Measurements from ENCODE around the gene THRA. TPM values are rescaled to one million over a fixed set of nuclear protein-coding genes. Genes with fewer than 3 reads are reported as not detected.
"Not testable (repeated sequence)": the region's sequence is repeated elsewhere in the genome, so short reads cannot be mapped to it uniquely, and the experiment has no call there.

Gene THRA
- polyA plus RNA-seq, 5 donors = 61.9 to 86.3 (median 72.0) TPM

DNA sequence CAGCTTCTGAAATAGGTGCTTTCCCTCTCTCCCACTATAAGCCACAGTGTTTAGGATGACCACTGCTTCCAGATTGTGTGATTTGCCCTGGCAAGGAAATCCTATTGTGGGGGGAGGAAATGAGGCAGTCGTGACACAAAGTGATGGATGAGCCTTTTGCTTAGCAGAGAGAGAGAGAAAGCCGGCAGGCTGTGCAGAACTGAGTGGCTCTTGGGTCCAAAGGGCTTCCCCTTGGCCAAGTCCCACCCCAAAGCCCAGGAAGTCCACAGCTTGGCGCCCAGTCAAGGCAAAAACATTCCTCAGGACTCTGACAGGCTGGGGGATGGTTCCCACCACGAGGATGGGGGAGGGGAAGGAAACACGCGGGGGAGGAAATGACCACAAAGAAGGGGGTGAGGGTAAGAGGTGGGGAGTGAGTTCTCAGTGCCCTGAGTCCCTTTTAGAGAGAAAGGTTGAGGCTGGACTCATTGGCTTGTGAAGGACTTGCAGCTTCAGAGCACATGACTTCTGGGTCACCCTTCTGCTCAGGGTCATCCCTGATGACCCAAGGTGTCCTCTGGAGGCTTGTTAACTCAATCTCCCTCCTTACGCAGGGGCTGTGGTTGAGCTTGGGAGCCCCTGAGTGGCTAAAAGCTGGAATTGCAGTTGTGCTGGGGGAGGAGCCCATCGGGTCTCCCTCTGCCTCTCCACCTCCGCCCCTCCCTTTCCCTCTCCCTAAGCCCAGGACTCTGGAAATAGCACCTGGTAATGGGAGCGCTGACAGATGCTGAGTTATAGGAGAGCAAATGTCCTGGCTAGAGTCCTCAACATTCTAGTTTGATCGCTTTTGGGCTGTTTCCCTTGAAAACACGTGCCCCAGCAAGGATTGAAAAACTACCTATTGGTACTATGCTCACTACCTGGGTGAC, 48.7 kb downstream of the THRA start:
- DNase-seq = peak; percentile 96 to 97

DNA sequence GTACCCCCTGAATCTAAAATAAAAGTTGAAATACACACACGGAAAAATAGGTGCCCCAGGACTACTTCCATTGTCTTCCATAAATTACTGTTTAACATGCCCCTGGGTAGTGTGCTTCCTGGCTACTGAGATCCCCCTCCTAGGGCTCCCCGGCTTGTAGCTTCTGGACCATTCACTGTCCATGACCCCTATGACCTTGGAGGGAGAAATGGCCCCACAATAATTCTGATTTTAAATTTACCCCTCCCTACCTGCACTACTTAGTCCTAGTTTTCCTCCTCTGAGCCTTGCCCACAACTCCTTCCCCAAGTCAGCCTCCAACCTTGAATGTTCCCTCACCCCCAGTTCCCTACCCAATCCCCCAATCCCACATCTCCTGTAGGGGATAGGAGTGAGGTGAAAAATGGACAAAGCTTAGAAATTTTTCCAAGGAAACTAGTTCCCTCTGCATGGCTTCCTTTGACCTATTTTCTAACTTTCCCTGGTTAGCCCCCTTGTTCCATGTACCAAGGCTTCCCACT, 49.5 kb downstream of the THRA start:
- DNase-seq = no peak

- no peak for DNase-seq
These were observed 49.9 kb downstream of the THRA start for GRCh38 chr17:40112718-40113109.

DNA sequence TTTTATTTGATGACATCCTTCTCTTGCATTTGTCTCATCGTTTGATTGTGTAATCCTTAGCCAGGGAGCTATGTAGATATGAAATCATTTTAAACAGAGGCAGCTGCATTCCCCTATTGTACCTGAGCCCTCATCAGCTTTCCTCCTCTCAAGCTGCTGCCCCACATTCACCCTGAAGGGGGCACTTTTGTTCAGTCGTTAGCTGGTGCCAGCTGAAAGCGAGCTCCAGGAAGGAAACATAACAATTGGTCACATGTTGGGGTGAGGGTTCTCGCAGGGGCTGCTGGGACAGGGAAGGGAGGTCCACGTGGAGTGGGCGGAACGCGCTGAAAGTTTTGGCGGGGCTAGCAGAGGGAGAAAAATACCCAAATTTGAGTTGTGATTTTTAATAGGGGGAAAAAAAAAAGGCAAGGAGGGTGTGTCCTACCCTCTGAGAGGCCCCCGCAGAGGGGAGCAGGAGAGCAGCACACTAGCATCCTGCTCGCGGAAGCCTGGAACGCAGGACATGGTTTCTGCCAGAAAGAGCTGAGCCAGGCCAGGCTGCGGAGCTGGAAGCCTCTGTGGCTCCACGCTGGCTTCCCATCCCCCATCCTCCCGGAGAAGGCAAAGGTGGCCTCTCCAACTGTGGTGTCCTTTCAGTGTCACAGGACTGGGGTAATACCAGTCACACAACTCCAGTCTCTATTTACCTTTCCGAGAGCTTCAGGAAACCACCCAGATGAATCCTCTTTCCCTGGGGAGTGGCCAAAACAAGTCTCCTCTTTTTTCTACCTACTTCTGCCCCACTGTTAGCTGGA, 50.5 kb downstream of the THRA start:
- peak; percentile 94 to 95 for DNase-seq

DNA sequence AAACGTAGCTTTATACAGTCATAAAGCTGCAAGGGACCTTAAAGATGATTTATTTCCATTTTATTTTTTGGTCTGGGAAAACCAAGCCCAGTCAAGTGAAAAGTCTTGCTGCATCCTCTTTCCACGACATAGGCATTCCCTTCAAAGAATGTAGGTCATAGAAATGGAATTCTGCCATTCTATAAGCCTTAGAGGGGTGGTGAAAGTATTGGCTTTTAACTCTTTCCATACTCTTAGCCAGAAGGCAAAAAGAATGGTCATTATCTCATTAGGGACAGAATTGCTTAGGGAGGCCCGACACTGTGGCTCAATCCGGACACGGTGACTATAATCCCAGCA, 51.1 kb downstream of the THRA start:
- no peak for DNase-seq

DNA sequence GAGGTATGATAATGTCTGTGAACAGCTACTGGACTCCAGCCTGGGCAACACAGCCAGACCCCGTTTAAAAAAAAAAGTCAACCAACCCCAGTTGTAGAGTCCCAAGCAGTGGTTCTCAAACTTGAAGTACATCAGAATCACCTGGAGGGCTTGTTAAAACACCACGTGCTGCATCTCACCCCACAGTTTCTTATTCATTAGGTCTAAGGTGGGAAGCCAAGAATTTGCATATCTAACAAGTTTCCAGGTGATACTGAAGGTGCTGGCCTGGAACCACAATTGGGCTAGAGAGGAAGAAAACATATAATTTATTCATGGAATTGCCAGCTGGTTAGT, 52.3 kb downstream of the THRA start:
- DNase-seq = no peak

DNA sequence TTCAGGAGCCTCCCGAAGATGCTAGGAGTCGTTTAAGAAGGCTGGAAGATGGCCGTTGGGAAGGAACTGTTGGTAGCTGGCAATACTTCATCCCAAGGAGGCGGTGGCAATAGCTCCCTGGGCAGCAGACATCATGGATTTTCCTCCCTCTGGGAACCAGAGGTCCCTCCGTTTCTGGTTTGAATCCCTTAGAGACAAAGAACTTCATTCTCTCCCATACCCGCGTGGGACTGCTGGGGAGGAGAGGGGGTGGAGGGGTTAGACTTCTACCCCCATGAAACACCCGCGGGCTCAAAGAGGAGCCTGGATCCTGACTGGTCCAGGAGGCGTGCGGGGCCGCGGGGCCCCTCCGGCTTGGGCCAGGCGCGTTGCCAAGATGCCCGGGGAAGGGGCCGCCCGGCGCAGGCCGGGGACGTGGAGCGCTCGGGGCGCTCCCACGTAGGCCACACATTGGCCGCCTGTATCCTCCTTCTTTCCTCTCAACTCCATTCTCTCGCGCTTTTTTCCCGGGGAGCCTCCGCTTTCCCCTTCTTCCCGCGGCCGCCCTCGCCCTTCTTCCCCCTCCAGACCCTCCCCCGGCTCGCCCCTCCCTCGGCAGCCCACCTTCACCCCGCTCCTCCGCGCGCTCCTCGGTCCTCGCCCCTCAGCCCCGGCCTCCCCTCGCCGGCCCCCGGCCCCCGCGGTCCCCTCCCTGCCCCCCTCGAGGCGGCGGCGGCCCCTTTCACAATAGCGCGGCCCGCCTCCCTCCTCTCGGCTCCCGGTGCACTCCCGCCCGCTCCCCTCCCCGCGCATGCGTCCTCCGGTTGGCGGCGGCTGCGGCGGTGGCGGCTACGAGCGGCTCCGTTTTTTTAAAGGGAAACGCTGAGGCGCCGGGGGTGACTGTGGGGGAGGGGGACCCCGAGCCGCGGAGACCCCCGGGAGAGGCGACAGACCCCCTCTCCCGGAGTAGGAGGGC, 58.7 kb downstream of the THRA start, which contains the start of gene MSL1:
TSS of gene MSL1 (plus strand) at position 791 of the 955 bp plus-strand sequence. CDS start 642 bp downstream, outside the sequence.
- peak; percentile 89 to 91 for DNase-seq

GRCh38 chr17:40122136-40122998, 59.6 kb downstream of the THRA start:
- DNase-seq = no peak

- no peak for DNase-seq
These were observed 60.4 kb downstream of the THRA start for GRCh38 chr17:40122999-40123810.

DNA sequence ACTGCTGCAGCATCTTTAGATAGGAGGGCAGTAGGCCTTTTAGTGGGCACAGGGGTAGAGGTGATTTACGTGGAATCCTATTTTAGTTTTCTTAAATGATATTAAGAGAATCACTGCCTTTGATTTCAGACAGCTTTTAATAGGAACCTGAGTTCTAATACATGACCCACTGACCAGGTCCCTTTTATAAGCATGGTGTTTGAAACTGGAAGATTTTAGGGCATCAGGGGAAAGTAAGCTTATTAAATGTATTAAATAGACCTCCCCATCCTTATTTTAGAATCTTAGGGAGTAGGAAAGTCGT, 61.0 kb downstream of the THRA start:
- DNase-seq = no peak

DNA sequence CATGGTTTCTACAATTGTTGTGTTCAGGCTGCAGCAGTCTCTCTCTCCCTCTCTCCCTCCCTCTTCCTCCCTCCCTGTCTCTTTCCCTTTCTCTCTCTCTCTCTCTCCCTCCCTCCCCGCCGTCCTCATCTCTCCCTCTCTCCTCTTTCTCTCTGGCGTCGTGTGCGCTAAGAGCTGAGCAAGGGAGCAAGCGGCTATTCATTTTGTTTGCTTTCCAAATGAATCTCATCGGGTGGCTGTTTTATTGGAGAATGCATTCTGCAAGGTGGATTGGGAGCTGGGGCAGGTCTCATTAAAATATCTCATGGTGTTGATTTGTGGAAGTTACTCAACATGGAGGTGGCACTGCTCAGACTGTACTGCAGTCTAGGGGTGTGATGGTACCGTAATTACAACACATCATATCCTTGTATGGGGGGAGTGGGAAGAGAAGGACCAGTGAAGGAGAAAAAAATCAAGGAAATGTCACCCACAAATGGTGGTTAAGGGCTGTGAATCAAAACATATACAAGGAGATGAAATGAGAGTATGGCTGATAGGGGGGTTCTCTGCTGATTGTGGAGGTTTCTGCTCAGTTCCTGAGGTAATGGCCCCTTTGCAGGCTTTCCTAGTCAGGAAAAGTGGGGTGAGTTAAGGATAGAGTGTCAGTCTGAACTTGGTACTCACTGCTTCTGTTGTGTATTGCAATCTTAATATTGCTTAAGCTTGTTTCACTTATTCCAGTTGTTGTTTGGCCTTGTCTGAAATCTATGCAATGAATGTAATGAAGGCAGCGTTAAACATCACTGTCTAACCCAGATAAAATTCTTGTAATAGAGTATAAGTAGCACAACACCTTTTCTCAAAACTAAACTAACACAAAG, 61.7 kb downstream of the THRA start:
- no peak for DNase-seq

DNA sequence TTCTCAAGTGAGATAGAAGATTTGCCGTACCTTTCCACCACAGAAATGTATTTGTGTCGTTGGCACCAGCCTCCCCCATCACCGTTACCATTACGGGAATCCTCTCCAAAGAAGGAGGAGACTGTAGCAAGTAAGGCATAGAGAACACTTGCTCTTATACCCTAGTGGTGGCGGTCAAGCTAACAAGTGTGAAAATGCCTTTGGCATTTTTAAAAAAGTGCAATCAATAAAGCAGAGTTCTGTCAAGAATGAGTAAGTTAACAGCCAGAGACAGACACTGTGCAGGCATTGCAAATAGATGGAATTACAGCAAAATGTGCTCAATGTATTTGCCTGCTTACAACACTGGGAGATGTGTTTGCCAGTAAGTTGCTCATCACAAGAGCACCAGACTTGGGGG, 66.7 kb downstream of the THRA start:
- DNase-seq = no peak

DNA sequence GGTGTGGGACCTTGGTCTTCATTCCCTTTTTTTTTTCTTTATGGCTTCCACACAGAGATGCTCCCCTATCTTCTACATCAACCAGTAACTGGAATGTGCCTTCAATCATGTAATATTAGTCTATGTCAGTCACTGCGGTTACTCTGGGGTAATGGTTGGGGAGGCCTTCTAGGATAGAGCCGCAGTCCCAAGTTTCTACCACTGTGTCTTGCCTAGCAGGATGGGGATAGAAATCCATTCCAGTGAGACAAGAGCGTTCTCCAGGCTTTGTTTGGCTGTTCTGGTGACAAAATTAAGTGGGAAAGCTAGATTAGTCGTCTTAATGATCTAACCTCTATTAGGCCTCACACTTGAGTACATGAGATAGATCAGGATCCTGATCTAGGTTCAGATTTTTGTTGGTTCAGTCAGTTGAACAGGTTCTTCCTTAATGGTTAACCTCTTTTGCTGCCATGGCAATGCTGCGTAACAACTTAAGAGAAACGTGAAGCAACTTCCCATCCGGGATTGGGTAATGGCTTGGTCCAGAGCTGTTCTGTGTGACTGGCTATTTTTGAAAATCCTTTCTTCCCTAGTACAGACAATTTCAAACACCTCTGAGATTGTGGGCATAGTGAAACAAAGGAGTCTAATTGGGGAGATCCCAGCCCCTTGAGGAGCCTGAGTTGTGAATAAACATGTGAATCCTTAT, 67.7 kb downstream of the THRA start:
- no peak for DNase-seq

- DNase-seq = no peak
These were observed 71.4 kb downstream of the THRA start for GRCh38 chr17:40134184-40134583.

GRCh38 chr17:40135817-40136216, 73.1 kb downstream of the THRA start:
- no peak for DNase-seq

DNA sequence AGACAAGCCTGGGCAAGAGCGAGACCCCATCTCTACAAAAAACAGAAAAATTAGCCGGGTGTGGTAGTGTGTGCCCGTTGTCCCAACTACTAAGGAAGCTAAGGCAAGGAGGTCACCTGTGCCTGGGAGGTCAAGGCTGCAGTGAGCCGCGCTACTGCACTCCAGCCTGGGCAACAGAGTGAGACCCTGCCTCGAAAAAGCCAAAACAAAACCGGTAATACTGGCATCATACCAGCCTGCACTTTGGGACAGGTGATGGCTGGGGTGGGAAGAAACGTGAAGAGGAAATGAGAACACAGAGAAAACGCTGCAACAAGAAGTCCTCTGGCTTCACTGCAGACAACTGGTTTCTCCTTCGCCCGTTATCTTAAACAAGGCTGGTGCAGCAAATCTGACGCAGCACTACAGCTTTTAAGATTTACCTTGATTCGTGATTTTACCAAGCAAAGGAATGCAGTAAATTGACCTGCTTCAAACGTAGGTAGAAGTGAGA, 76.8 kb downstream of the THRA start:
- no peak for DNase-seq

GRCh38 chr17:40143166-40143565, 80.4 kb downstream of the THRA start:
- not testable (repeated sequence) for DNase-seq
